Upper lobe of right lung (tissue), 1 donor: ENCODE results near the gene TGFB1I1. TPM values are rescaled to one million over a fixed set of nuclear protein-coding genes. Genes with fewer than 3 reads are reported as not detected.

Experiments used
- ATAC-seq: fragments of 200-7000 bp; cut with Tn5 transposase; one replicate; pipeline ENCODE4 v1.9.1; 2020; ENCODE audit warnings: mild to moderate bottlenecking, moderate library complexity
- DNase-seq: peaks from one replicate; pipeline ENCODE4 v3.0.0-alpha.2; 2020
- H3K27ac ChIP-seq: fragments of 200-600 bp; one replicate; pipeline ENCODE4 v1.8.0; 2022
- H3K27me3 ChIP-seq: fragments of 200-600 bp; one replicate; pipeline ENCODE4 v1.8.0; 2022; ENCODE audit warnings: mild to moderate bottlenecking
- H3K36me3 ChIP-seq: fragments of 200-600 bp; one replicate; pipeline ENCODE4 v1.8.0; 2022
- H3K4me1 ChIP-seq: fragments of 200-600 bp; one replicate; pipeline ENCODE4 v1.8.0; 2022
- H3K4me3 ChIP-seq: fragments of 200-600 bp; one replicate; pipeline ENCODE4 v1.8.0; 2022; ENCODE audit warnings: mild to moderate bottlenecking
- H3K9me3 ChIP-seq: fragments of 200-600 bp; one replicate; pipeline ENCODE4 v1.8.0; 2022
- intact Hi-C: fragments of 100-400 bp; cut with DNase I; formaldehyde crosslinking; loops from one replicate; pipeline ENCODE4 v1.11.0; 2022
- total RNA-seq: library from RNA; stranded (reverse); fragmentation: NEBNext Ultra II Directional; extraction: Animal tissue kit (Norgen Biotek cat#: 25700); gene quantifications from one replicate; pipeline ENCODE4 v1.2.1, GENCODE V29; 2021
- TF ChIP-seq, protein P1 (sequence below): fragments of 200-600 bp; IDR thresholded peaks from one replicate; pipeline ENCODE4 v1.8.0; 2022; ENCODE audit warnings: antibody characterized with exemption
- donor health status: DM: no; HTN: yes; CAD: no; lungs with severe emphysema.

Gene TGFB1I1
- total RNA-seq, 1 donor from 2014 or later = 49.9 TPM

DNA sequence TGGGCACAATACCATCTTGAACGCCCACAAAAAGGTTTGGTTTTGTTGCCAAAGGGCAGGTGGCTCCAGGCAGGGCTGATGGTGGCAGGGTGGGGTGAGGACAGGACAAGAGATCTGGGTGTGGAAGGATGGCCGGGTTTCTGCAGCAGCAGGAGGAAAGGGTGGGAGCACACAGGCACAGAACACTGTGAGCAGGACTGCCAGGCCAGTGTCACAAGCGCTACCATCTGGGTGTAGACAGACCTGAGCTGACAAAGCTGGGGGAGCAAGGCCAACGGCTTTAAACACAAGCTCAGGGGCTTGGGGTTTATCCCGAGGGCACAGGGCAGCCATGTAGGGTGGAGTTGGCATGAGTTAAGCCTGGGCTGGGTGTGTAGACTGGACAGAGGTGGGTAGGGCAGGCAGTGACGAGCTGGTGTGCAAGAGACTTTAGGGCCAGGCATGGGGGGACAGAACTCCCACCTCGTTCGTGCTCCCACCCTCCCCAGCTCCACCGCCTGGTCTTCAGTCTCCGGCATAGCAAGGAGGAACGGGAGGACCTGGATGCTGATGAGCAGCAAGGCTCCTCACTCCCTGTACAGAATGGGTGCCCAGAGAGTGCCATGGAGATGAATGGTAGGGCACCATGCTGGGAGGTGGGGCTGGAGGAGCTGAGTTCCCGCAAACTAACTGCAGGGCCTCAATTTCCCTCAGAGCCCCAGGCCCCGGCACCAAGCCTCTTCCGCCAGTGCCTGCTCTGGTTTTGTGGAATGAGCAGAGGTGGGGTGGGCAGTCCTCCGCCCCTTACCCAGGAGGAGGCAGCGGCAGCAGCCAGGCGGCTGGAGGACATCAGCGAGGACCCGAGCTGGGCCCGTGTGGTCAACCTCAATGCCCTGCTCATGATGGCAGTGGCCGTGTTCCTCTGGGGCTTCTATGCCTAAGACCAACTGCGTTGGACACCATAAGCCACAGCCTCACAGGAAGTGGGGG is 17.9 kb downstream of the TGFB1I1 start:
- ATAC-seq (no peak), DNase-seq (no peak)
- Histone ChIP-seq H3K9me3 (no peaks in the 10 kb centered on the region), H3K27me3 (no peaks in the 10 kb centered on the region), H3K36me3 (peaks cover 33% of the 10 kb centered on the region), H3K27ac (no peak overlapping the region), H3K4me3 (no peak overlapping the region), H3K4me1 (peaks cover 10% of the 10 kb centered on the region)
- TF ChIP-seq, protein P1, sequence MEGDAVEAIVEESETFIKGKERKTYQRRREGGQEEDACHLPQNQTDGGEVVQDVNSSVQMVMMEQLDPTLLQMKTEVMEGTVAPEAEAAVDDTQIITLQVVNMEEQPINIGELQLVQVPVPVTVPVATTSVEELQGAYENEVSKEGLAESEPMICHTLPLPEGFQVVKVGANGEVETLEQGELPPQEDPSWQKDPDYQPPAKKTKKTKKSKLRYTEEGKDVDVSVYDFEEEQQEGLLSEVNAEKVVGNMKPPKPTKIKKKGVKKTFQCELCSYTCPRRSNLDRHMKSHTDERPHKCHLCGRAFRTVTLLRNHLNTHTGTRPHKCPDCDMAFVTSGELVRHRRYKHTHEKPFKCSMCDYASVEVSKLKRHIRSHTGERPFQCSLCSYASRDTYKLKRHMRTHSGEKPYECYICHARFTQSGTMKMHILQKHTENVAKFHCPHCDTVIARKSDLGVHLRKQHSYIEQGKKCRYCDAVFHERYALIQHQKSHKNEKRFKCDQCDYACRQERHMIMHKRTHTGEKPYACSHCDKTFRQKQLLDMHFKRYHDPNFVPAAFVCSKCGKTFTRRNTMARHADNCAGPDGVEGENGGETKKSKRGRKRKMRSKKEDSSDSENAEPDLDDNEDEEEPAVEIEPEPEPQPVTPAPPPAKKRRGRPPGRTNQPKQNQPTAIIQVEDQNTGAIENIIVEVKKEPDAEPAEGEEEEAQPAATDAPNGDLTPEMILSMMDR = no peak
- intact Hi-C loops = no loop called here

DNA sequence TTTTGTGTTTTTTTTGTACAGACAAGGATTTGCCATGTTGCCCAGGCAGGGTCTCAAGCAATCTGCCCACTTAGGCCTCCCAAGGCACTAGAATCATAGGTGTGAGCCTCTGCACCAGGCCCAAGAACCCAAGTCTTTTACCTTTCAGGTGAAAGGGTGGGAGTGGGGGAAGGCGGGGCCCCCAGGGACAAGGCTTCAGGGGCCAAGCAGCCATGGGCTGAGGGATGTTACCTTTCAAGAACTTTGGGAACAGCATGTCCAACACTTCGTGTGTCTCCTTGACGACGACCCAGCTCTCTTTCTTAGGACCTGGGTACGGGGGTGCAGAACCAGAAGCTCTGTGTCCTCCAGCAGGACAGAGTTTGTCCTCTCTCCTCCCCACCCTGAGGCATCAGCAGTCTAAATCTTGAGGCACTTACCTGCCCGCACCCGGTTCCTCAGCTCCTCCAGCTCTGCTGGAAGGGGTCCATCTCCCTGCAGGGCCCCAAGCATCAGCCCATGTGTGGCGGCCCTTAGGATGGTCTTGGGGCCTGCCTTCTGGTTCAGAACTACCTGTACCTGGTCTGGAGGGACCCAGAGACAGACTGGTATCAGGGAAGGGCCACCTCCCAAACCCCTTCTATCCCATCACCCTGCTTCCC is 19.9 kb downstream of the TGFB1I1 start:
- TF ChIP-seq, protein P1 = no peak
- H3K4me3 ChIP-seq = no peak overlapping the region
- H3K9me3 ChIP-seq = no peaks in the 10 kb centered on the region
- no peak for ATAC-seq
- peaks cover 10% of the 10 kb centered on the region for H3K4me1 ChIP-seq
- no peaks in the 10 kb centered on the region for H3K27me3 ChIP-seq
- peaks cover 53% of the 10 kb centered on the region for H3K36me3 ChIP-seq
- H3K27ac ChIP-seq = no peak overlapping the region
- intact Hi-C loops = no loop called here
- DNase-seq = no peak

DNA sequence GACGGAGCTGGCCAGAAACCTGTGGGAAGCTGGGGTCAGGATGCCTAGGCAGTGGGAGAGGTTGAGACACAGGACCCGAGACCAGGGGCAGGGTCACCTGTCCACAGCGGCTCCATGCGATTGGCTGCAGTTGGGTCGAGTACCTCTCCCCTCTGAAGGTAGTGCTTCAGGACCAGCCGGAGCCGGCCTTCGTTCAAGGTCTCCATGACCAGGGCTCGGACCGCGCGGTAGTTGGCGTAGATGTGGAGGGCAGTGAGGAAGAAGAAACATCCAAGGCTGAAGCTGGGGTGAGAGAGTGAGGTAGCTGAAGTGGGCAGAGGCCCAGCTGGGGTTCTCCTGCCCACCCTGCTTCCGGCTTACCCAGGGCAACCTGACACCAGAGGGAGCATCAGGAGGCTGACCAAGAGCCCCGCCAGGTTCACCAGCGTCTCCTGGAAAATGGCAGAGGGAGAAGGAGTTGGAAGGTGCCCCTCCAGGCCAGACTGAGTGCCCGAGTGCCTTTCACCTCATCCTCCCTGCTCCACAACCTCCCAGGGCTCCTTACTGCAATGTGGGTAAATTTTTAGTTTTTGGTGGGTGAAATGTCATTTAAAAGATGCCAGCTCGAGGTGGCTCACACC is 21.7 kb downstream of the TGFB1I1 start:
- Histone ChIP-seq H3K4me3 (no peak overlapping the region), H3K27me3 (no peaks in the 10 kb centered on the region), H3K27ac (no peak overlapping the region), H3K36me3 (peaks cover 66% of the 10 kb centered on the region), H3K9me3 (no peaks in the 10 kb centered on the region), H3K4me1 (no peaks in the 10 kb centered on the region)
- intact Hi-C loops = no loop called here
- DNase-seq (no peak), ATAC-seq (no peak)
- TF ChIP-seq, protein P1 = no peak

DNA sequence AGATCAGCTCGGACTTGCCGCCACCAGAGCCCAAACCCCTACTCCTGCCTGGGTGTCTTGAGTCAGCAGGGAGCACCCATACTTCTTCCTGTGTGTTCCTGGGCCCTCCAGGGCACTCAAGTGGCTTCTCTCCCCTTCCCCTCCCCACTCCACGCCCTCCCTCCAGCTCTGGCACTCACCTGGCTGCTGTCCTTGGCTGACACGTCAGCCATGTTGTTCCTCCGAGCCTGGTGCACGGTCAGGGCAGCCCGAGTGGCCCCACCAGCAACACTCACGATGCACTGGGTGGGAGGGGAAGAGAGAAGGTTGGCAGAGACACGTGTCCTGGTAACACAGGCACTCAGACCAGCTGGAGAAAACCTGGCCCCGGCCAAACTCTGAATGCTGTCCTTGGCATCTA is 24.7 kb downstream of the TGFB1I1 start:
- no peaks in the 10 kb centered on the region for H3K27me3 ChIP-seq
- intact Hi-C loops = no loop called here
- ATAC-seq = peak; percentile 84
- TF ChIP-seq, protein P1 = no peak
- peak; percentile 85 for DNase-seq
- no peak overlapping the region for H3K27ac ChIP-seq
- peaks cover 78% of the 10 kb centered on the region for H3K36me3 ChIP-seq
- no peaks in the 10 kb centered on the region for H3K9me3 ChIP-seq
- no peak overlapping the region for H3K4me3 ChIP-seq
- peaks cover 4% of the 10 kb centered on the region for H3K4me1 ChIP-seq

DNA sequence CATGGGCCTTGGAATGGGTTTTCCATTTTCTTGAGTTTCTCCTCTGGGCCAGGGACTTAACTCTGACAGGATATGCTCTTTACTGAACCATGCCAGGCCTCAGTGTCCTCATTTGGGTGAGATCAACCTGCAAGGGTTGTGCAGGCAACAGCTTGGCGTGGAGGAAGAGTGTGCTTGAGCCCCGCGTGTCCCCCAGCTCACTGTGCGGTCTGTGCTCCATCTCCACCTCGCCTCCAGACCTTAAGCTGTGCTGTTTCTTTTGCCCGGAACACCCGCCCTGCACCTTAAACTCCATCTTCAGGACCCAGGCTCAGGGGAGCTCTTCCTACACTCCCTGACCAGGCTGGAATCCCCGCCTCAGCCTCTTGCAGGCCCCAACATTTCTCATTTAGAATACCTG is 26.5 kb downstream of the TGFB1I1 start:
- TF ChIP-seq, protein P1 = no peak
- Histone ChIP-seq H3K36me3 (peaks cover 62% of the 10 kb centered on the region), H3K4me1 (peaks cover 5% of the 10 kb centered on the region), H3K27me3 (no peaks in the 10 kb centered on the region), H3K9me3 (no peaks in the 10 kb centered on the region), H3K4me3 (no peak overlapping the region), H3K27ac (no peak overlapping the region)
- DNase-seq = peak; percentile 38
- intact Hi-C loops = no loop called here
- ATAC-seq = no peak
